Eye (tissue), 1 donor: ENCODE measurements around the gene CRYBB3.
"Not testable (repeated sequence)": the region's sequence is repeated elsewhere in the genome, so short reads cannot be mapped to it uniquely, and the experiment has no call there.

Experiments used
- DNase-seq: peaks from one replicate; pipeline ENCODE4 v3.0.0-alpha.2; 2015

The CRYBB3 gene

GRCh38 chr22:25176175-25176574 is 23.5 kb upstream of the CRYBB3 start:
- no peak for DNase-seq

- DNase-seq: no peak
Measured at GRCh38 chr22:25176799-25177198, 22.9 kb upstream of the CRYBB3 start.

GRCh38 chr22:25177226-25177625 is 22.4 kb upstream of the CRYBB3 start:
- DNase-seq: no peak

GRCh38 chr22:25177895-25178294 is 21.8 kb upstream of the CRYBB3 start:
- DNase-seq: no peak

GRCh38 chr22:25178348-25178747 is 21.3 kb upstream of the CRYBB3 start:
- DNase-seq: not testable (repeated sequence)

- DNase-seq: not testable (repeated sequence)
Measured at GRCh38 chr22:25178869-25179631, 20.6 kb upstream of the CRYBB3 start.

GRCh38 chr22:25182131-25183110 is 17.2 kb upstream of the CRYBB3 start:
- no peak for DNase-seq

GRCh38 chr22:25183949-25184619 is 15.6 kb upstream of the CRYBB3 start:
- no peak for DNase-seq

GRCh38 chr22:25186140-25186539 is 13.5 kb upstream of the CRYBB3 start:
- no peak for DNase-seq

GRCh38 chr22:25187469-25187868 is 12.2 kb upstream of the CRYBB3 start:
- no peak for DNase-seq

GRCh38 chr22:25192406-25192805 is 7.3 kb upstream of the CRYBB3 start:
- DNase-seq: no peak

- no peak for DNase-seq
Measured at GRCh38 chr22:25193130-25193529, 6.5 kb upstream of the CRYBB3 start.

GRCh38 chr22:25193548-25193947 is 6.1 kb upstream of the CRYBB3 start:
- peak; percentile 37 for DNase-seq

GRCh38 chr22:25196326-25196725 is 3.3 kb upstream of the CRYBB3 start:
- no peak for DNase-seq

- DNase-seq: peak; percentile 8
Measured at GRCh38 chr22:25197340-25197739, 2.3 kb upstream of the CRYBB3 start.

GRCh38 chr22:25200967-25201366 is 1.3 kb downstream of the CRYBB3 start:
- no peak for DNase-seq

GRCh38 chr22:25201557-25202273 is 2.1 kb downstream of the CRYBB3 start:
- DNase-seq: no peak

- DNase-seq: peak; percentile 90
Measured at GRCh38 chr22:25202290-25202921, 2.7 kb downstream of the CRYBB3 start.

GRCh38 chr22:25203082-25203481 is 3.4 kb downstream of the CRYBB3 start:
- no peak for DNase-seq

GRCh38 chr22:25204547-25204946 is 4.9 kb downstream of the CRYBB3 start:
- not testable (repeated sequence) for DNase-seq

GRCh38 chr22:25205847-25206246 is 6.2 kb downstream of the CRYBB3 start:
- DNase-seq: no peak

- no peak for DNase-seq
Measured at GRCh38 chr22:25206998-25207397, 7.3 kb downstream of the CRYBB3 start.
